ENCODE measurements around the gene SH3PXD2A.

SH3PXD2A gene

GRCh38 chr10:103584216-103585010 lies 271.0 kb downstream of the SH3PXD2A start:
- DNase-seq (ENCODE audit: low read depth): no peak

GRCh38 chr10:103583871-103584215 lies 271.5 kb downstream of the SH3PXD2A start:
- DNase-seq (ENCODE audit: low read depth): no peak
- no peak overlapping the region for H3K4me3 ChIP-seq (ENCODE audit: low read depth, low read length)
- no peak for TF ChIP-seq CTCF (IDR thresholded peaks at IDR 0.05; ENCODE audit: control insufficient read depth, extremely low read depth, insufficient read depth)

More at GRCh38 chr10:103584216-103585010, 271.0 kb downstream of the SH3PXD2A start:
- no peak for TF ChIP-seq CTCF (IDR thresholded peaks at IDR 0.05; ENCODE audit: control insufficient read depth, extremely low read depth, insufficient read depth)
- H3K4me3 ChIP-seq (ENCODE audit: low read depth, low read length): no peak overlapping the region

GRCh38 chr10:103582331-103583123 lies 272.8 kb downstream of the SH3PXD2A start:
- no peak overlapping the region for H3K4me3 ChIP-seq (ENCODE audit: low read depth, low read length)
- TF ChIP-seq CTCF (IDR thresholded peaks at IDR 0.05; ENCODE audit: control insufficient read depth, extremely low read depth, insufficient read depth): no peak
- no peak for DNase-seq (ENCODE audit: low read depth)

- no peak for TF ChIP-seq CTCF (IDR thresholded peaks at IDR 0.05; ENCODE audit: control insufficient read depth, extremely low read depth, insufficient read depth)
- H3K4me3 ChIP-seq (ENCODE audit: low read depth, low read length): no peak overlapping the region
- DNase-seq (ENCODE audit: low read depth): no peak
Observed at GRCh38 chr10:103581499-103581898, 273.9 kb downstream of the SH3PXD2A start.

GRCh38 chr10:103580430-103580829 lies 274.9 kb downstream of the SH3PXD2A start:
- H3K4me3 ChIP-seq (ENCODE audit: low read depth, low read length): no peak overlapping the region
- no peak for DNase-seq (ENCODE audit: low read depth)
- TF ChIP-seq CTCF (IDR thresholded peaks at IDR 0.05; ENCODE audit: control insufficient read depth, extremely low read depth, insufficient read depth): no peak

GRCh38 chr10:103580011-103580410 lies 275.4 kb downstream of the SH3PXD2A start:
- no peak for TF ChIP-seq CTCF (IDR thresholded peaks at IDR 0.05; ENCODE audit: control insufficient read depth, extremely low read depth, insufficient read depth)
- DNase-seq (ENCODE audit: low read depth): no peak
- H3K4me3 ChIP-seq (ENCODE audit: low read depth, low read length): no peak overlapping the region

All from LNCaP clone FGC (cell line).